Measurements from ENCODE around the gene SLC16A1. TPM values are rescaled to one million over a fixed set of nuclear protein-coding genes. Genes with fewer than 3 reads are reported as not detected.

SLC16A1 gene
- total and polyA plus RNA-seq, 2 experiments from 2014 or later: 97.5 to 178 TPM

DNA sequence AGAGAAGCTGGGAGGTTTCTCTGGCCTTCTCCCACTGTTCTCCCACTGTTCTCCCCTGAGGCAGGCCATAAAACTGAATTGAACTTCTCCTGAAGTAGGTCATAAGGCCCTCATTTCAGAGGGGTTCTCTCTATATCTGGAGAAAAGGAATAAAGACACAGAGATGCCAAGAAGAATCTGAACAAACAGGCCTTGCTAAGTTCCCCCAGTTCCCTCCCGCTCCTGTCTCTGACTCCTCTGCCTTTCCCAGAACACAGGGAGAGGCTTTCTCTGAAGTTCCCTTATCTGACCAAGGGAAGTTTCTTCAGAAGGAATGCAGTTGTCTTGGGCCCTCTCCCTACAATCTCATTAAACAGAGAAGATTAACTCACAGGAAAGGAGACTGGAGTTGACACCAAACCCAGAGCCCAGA lies 83.4 kb downstream of the SLC16A1 start:
- Histone ChIP-seq H3K9me2 (ENCODE audit: insufficient read depth) (no peaks in the 10 kb centered on the region), H3K27me3 (replicated peaks; ENCODE audit: insufficient read depth) (no peaks in the 10 kb centered on the region), H3K9me3 (ENCODE audit: low read depth) (no peaks in the 10 kb centered on the region), H3K4me3 (no peak overlapping the region), H3K27ac (no peak overlapping the region), H3K4me2 (ENCODE audit: unreplicated experiment) (no peak overlapping the region), H3F3A (ENCODE audit: insufficient read depth) (peaks cover 5% of the 10 kb centered on the region; the same call in 1 of the 2 replicates), H3K4me1 (ENCODE audit: insufficient read depth) (peaks cover 6% of the 10 kb centered on the region), H4K20me1 (ENCODE audit: insufficient read depth) (no peaks in the 10 kb centered on the region), H3K36me3 (ENCODE audit: low read depth) (no peaks in the 10 kb centered on the region), H3K9ac (no peak overlapping the region), H3K79me2 (ENCODE audit: insufficient read depth) (no peaks in the 10 kb centered on the region), H2AFZ (no peak overlapping the region; the same call in 1 of the 2 replicates)
- in situ Hi-C loops (cut with MboI): no loop called here
- DNase-seq: no peak
- 90 to 100% methylated on average over 1 of the region's 1 CpG for WGBS, 2 experiments (ENCODE audit: low coverage in 1 of 2, low lambda C conversion rate in 2 of 2, missing lambda C conversion rate in 2 of 2)
- TF ChIP-seq EZH2 (IDR thresholded peaks at IDR 0.05; ENCODE audit: insufficient read depth, poor library complexity, severe bottlenecking): no peak
- TF ChIP-seq EZH2phosphoT487 (IDR thresholded peaks at IDR 0.05; ENCODE audit: insufficient read depth, low read depth): no peak

DNA sequence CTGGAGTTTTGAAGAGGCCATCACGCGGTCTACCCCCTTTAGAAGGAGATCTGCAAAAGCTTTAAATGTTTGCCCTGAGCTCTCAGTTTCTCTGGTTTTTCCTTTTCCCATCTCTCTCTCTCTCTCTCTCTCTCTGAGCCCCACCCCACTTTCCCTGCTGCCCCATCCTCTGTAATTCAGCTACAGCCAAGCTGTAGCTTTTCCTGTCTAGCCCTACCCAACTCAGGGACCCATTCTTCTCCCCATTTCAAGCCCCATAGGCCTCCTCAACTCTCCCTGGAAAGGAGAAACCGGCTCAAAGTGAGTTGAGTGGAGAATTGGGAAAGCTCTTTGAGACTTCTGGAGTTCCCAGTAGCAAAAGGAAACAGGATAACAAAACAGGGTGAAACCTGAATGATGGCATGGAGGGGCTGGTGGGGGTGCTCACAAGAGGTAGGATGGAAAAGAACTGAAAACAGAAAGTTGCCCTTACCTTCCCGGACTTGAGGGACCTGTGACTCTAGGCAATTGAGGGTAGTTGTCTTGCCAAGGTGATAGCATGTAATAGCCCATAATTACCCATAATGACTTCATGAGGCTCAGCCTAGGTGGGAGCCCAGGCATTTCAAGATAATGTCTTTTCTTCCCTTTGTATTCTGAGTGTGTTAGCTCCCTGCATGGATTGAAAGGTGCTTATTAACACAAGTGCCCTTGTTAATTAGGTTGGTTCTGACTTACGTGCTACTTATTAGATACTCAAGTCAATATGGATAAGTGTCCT lies 84.9 kb downstream of the SLC16A1 start:
- Histone ChIP-seq H3K4me2 (ENCODE audit: unreplicated experiment) (no peak overlapping the region), H3K79me2 (ENCODE audit: insufficient read depth) (no peaks in the 10 kb centered on the region), H4K20me1 (ENCODE audit: insufficient read depth) (no peaks in the 10 kb centered on the region), H3F3A (ENCODE audit: insufficient read depth) (peaks cover 5% of the 10 kb centered on the region; the same call in 1 of the 2 replicates), H2AFZ (no peak overlapping the region), H3K4me3 (no peak overlapping the region), H3K36me3 (ENCODE audit: low read depth) (no peaks in the 10 kb centered on the region), H3K9me3 (ENCODE audit: low read depth) (no peaks in the 10 kb centered on the region), H3K4me1 (ENCODE audit: insufficient read depth) (peaks cover 19% of the 10 kb centered on the region), H3K9me2 (ENCODE audit: insufficient read depth) (no peaks in the 10 kb centered on the region), H3K27ac (no peak overlapping the region), H3K27me3 (replicated peaks; ENCODE audit: insufficient read depth) (no peaks in the 10 kb centered on the region), H3K9ac (no peak overlapping the region)
- TF ChIP-seq EZH2 (IDR thresholded peaks at IDR 0.05; ENCODE audit: insufficient read depth, poor library complexity, severe bottlenecking): no peak
- no peak for TF ChIP-seq EZH2phosphoT487 (IDR thresholded peaks at IDR 0.05; ENCODE audit: insufficient read depth, low read depth)
- WGBS, 2 experiments (ENCODE audit: low coverage in 1 of 2, low lambda C conversion rate in 2 of 2, missing lambda C conversion rate in 2 of 2): 92% methylated on average over 5 of the region's 5 CpGs
- in situ Hi-C loops (cut with MboI): no loop called here
- no peak for DNase-seq

DNA sequence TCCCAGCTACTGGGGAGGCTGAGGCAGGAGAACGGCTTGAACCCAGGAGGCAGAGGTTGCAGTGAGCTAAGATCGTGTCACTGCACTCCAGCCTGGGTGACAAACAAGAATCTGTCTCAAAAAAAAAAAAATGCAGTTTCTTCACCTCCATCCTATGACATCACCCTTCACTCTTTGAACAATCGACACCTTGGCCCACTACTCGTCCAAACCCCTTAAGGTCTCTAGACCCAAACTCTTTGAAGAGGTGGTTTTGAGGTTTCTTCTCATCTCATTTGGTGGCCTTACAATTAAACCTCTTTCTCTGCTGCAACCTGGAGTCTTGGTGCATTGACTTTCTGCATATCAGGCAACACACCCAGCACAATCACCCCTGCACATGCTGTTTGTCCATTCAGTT lies 86.1 kb downstream of the SLC16A1 start:
- in situ Hi-C loops (cut with MboI): no loop called here
- DNase-seq: no peak

DNA sequence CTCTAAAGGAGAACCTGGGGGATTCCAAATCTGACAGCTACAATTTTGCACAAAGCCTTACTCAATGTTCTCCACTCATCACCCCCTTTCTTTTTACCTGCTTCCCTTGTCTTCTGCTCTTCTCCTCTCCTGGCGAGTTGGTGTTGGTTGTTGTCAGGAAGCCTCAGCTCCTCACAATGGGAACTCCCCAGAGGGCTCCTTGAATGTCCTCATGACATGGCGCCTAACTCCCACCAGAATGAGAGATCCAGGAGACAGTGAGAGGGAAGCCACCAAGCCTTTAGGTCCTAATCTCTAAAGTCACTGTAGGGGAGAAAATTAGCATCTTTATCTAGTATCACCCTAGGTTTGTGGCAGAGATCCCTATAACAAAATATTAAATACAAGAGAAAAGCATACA lies 87.8 kb downstream of the SLC16A1 start:
- H3K9me3 ChIP-seq (ENCODE audit: low read depth): no peaks in the 10 kb centered on the region
- in situ Hi-C loops (cut with MboI): no loop called here
- DNase-seq: no peak
- peaks cover 4% of the 10 kb centered on the region; the same call in 1 of the 2 replicates for H3F3A ChIP-seq (ENCODE audit: insufficient read depth)
- 78 to 88% methylated on average over 2 of the region's 2 CpGs for WGBS, 2 experiments (ENCODE audit: low coverage in 1 of 2, low lambda C conversion rate in 2 of 2, missing lambda C conversion rate in 2 of 2)
- no peak overlapping the region for H3K4me2 ChIP-seq (ENCODE audit: unreplicated experiment)
- H3K4me1 ChIP-seq (ENCODE audit: insufficient read depth): peaks cover 22% of the 10 kb centered on the region
- no peak overlapping the region for H3K4me3 ChIP-seq
- no peak overlapping the region for H2AFZ ChIP-seq
- no peaks in the 10 kb centered on the region for H3K27me3 ChIP-seq (replicated peaks; ENCODE audit: insufficient read depth)
- H3K36me3 ChIP-seq (ENCODE audit: low read depth): no peaks in the 10 kb centered on the region
- no peak overlapping the region for H3K9ac ChIP-seq
- no peaks in the 10 kb centered on the region for H4K20me1 ChIP-seq (ENCODE audit: insufficient read depth)
- H3K27ac ChIP-seq: no peak overlapping the region
- no peaks in the 10 kb centered on the region for H3K9me2 ChIP-seq (ENCODE audit: insufficient read depth)
- no peaks in the 10 kb centered on the region for H3K79me2 ChIP-seq (ENCODE audit: insufficient read depth)
- TF ChIP-seq EZH2 (IDR thresholded peaks at IDR 0.05; ENCODE audit: insufficient read depth, poor library complexity, severe bottlenecking) (no peak), EZH2phosphoT487 (IDR thresholded peaks at IDR 0.05; ENCODE audit: insufficient read depth, low read depth) (no peak)

More for the DNA sequence above, 86.1 kb downstream of the SLC16A1 start:
- no peaks in the 10 kb centered on the region for H3K36me3 ChIP-seq (ENCODE audit: low read depth)
- 96 to 99% methylated on average over 4 of the region's 4 CpGs for WGBS, 2 experiments (ENCODE audit: low coverage in 1 of 2, low lambda C conversion rate in 2 of 2, missing lambda C conversion rate in 2 of 2)
- no peaks in the 10 kb centered on the region for H3K79me2 ChIP-seq (ENCODE audit: insufficient read depth)
- TF ChIP-seq EZH2 (IDR thresholded peaks at IDR 0.05; ENCODE audit: insufficient read depth, poor library complexity, severe bottlenecking) (no peak), EZH2phosphoT487 (IDR thresholded peaks at IDR 0.05; ENCODE audit: insufficient read depth, low read depth) (no peak)
- no peaks in the 10 kb centered on the region for H3K9me3 ChIP-seq (ENCODE audit: low read depth)
- no peak overlapping the region for H3K9ac ChIP-seq
- H3K9me2 ChIP-seq (ENCODE audit: insufficient read depth): no peaks in the 10 kb centered on the region
- no peak overlapping the region for H2AFZ ChIP-seq
- H3K4me2 ChIP-seq (ENCODE audit: unreplicated experiment): no peak overlapping the region
- no peak overlapping the region for H3K27ac ChIP-seq
- no peaks in the 10 kb centered on the region for H3K27me3 ChIP-seq (replicated peaks; ENCODE audit: insufficient read depth)
- no peaks in the 10 kb centered on the region for H4K20me1 ChIP-seq (ENCODE audit: insufficient read depth)
- H3K4me1 ChIP-seq (ENCODE audit: insufficient read depth): peaks cover 22% of the 10 kb centered on the region
- no peak overlapping the region for H3K4me3 ChIP-seq
- peaks cover 5% of the 10 kb centered on the region; the same call in 1 of the 2 replicates for H3F3A ChIP-seq (ENCODE audit: insufficient read depth)

Measured in GM23248 (cell line).